ENCODE results near the gene LIN28B. TPM values are rescaled to one million over a fixed set of nuclear protein-coding genes. Genes with fewer than 3 reads are reported as not detected.

LIN28B gene, protein sequence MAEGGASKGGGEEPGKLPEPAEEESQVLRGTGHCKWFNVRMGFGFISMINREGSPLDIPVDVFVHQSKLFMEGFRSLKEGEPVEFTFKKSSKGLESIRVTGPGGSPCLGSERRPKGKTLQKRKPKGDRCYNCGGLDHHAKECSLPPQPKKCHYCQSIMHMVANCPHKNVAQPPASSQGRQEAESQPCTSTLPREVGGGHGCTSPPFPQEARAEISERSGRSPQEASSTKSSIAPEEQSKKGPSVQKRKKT
- total RNA-seq = 1 to 10 TPM in 1 of 9 donors, under 1 TPM in 2, not detected in 6; 0.08 to 8.7 (median 0.14) TPM
- polyA plus RNA-seq = under 1 TPM in 2 of 3 donors, not detected in 1; 0.08 to 0.09 TPM
- long read RNA-seq, donor 1 = 0 reads
- long read RNA-seq, donor 2, full-length matches to known transcripts = 1 of 1 reads
- long read RNA-seq, donor 2, partial matches to known transcripts = 0 of 1 reads
- long read RNA-seq, donor 2, other reads (novel, unspliced or antisense) = 0 of 1 reads
- long read RNA-seq, donor 3, full-length matches to known transcripts = 1 of 1 reads
- long read RNA-seq, donor 3, partial matches to known transcripts = 0 of 1 reads
- long read RNA-seq, donor 3, other reads (novel, unspliced or antisense) = 0 of 1 reads
- long read RNA-seq, donor 4 = 0 reads
- long read RNA-seq, donor 5 = 0 reads
- long read RNA-seq, donor 6 = 0 reads
- long read RNA-seq, donor 7, full-length matches to known transcripts = 1 of 1 reads
- long read RNA-seq, donor 7, partial matches to known transcripts = 0 of 1 reads
- long read RNA-seq, donor 7, other reads (novel, unspliced or antisense) = 0 of 1 reads
- long read RNA-seq, donor 8, full-length matches to known transcripts = 2 of 2 reads
- long read RNA-seq, donor 8, partial matches to known transcripts = 0 of 2 reads
- long read RNA-seq, donor 8, other reads (novel, unspliced or antisense) = 0 of 2 reads
- long read RNA-seq, donor 9, full-length matches to known transcripts = 1 of 1 reads
- long read RNA-seq, donor 9, partial matches to known transcripts = 0 of 1 reads
- long read RNA-seq, donor 9, other reads (novel, unspliced or antisense) = 0 of 1 reads
- long read RNA-seq, donor 10, full-length matches to known transcripts = 1 of 1 reads
- long read RNA-seq, donor 10, partial matches to known transcripts = 0 of 1 reads
- long read RNA-seq, donor 10, other reads (novel, unspliced or antisense) = 0 of 1 reads

DNA sequence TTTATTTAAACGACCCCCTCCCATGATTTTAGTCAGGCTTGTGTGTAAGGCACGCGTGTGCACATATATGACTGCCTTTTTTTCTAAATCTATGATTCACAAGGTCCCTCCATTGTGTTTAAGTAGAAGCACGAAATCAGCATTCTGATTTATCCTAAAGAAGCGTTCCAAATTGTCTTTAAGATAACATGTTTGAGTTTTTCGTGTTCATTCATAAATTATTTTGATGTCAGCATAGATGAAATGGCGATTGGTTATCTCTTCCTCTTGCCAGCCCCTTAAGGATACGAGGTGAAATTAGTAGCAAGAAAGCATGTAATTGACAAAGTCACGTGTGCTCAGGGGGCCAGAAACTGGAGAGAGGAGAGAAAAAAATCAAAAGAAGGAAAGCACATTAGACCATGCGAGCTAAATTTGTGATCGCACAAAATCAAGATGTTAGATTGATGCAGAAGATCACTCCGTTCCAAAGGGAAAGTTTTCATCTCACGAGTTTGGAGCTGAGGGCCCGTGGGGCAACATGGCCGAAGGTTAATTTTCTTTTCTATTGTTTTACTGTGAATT is at the start of gene LIN28B:
LIN28B (plus strand) TSS at position 377 of the 564 bp plus-strand sequence; CDS start at position 521, 144 bp downstream.
- Histone ChIP-seq H3K9me3 (replicated peaks in 1 of 3) (peaks cover 0 to under 1% (median 0%) of the 10 kb centered on the region in 3 donors), H3K36me3 (replicated peaks in 1 of 2) (no peaks in the 10 kb centered on the region), H3K4me3 (no peak within 1 kb of the TSS), H3K27ac (no peak within 1 kb of the TSS), H3K4me1 (replicated peaks in 1 of 2) (no peaks in the 10 kb centered on the region), H3K27me3 (peaks cover 87% of the 10 kb centered on the region)
- intact Hi-C loops (cut with DNase I) = no loop called here
- 7 to 12% (median 10%) methylated on average over 15 of the region's 15 CpGs for WGBS, 4 donors
- TF ChIP-seq, protein P1, sequence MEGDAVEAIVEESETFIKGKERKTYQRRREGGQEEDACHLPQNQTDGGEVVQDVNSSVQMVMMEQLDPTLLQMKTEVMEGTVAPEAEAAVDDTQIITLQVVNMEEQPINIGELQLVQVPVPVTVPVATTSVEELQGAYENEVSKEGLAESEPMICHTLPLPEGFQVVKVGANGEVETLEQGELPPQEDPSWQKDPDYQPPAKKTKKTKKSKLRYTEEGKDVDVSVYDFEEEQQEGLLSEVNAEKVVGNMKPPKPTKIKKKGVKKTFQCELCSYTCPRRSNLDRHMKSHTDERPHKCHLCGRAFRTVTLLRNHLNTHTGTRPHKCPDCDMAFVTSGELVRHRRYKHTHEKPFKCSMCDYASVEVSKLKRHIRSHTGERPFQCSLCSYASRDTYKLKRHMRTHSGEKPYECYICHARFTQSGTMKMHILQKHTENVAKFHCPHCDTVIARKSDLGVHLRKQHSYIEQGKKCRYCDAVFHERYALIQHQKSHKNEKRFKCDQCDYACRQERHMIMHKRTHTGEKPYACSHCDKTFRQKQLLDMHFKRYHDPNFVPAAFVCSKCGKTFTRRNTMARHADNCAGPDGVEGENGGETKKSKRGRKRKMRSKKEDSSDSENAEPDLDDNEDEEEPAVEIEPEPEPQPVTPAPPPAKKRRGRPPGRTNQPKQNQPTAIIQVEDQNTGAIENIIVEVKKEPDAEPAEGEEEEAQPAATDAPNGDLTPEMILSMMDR (IDR thresholded peaks at IDR 0.05) = no peak
- no peak for TF ChIP-seq POLR2A (IDR thresholded peaks at IDR 0.05)
- no peak for DNase-seq

GRCh38 chr6:104908031-104908887 is 48.6 kb upstream of the LIN28B start:
- Histone ChIP-seq H3K36me3 (replicated peaks in 1 of 2) (no peaks in the 10 kb centered on the region), H3K27me3 (no peaks in the 10 kb centered on the region), H3K9me3 (replicated peaks in 1 of 3) (no peaks in the 10 kb centered on the region), H3K27ac (no peak overlapping the region), H3K4me3 (no peak overlapping the region), H3K4me1 (replicated peaks in 1 of 2) (no peaks in the 10 kb centered on the region)
- DNase-seq = no peak
- TF ChIP-seq, protein P1 (IDR thresholded peaks at IDR 0.05) = no peak
- TF ChIP-seq POLR2A (IDR thresholded peaks at IDR 0.05) = no peak
- intact Hi-C loops (cut with DNase I) = no loop called here
- WGBS, 4 donors = 79 to 87% (median 83%) methylated on average over 6 of the region's 6 CpGs

DNA sequence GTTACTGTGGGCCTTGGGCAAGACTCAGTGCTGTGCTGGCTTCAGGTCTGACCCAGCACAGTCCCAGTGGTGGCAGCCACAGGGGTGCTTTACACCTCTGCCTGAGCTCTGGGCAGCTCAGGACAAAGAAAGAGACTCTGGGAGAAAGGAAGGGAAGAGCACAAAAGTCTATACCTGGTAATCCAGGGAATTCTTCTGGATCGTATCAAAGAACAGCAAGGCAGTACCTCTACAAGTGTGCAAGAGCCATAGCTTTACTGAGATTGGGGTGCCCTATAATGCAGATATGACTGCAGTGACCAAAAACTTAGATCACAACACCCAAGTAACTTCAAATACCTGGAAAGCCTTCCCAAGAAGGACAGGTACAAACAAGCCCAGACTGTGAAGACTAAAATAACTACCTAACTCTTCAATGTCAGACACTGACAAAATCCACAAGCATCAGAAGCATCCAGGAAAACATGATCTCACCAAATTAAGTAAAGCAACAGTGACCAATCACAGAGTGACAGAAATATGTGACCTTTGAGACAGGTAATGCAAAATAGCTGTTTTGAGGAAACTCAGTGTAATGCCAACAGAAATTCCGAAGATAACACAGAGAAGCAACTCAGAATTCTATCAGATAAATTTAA is 47.9 kb upstream of the LIN28B start:
- no peaks in the 10 kb centered on the region for H3K4me1 ChIP-seq (replicated peaks in 1 of 2)
- H3K9me3 ChIP-seq (replicated peaks in 1 of 3) = no peaks in the 10 kb centered on the region
- DNase-seq = no peak
- H3K27me3 ChIP-seq = no peaks in the 10 kb centered on the region
- no peaks in the 10 kb centered on the region for H3K36me3 ChIP-seq (replicated peaks in 1 of 2)
- 75 to 87% (median 77%) methylated on average over 2 of the region's 2 CpGs for WGBS, 4 donors
- H3K27ac ChIP-seq = no peak overlapping the region
- TF ChIP-seq, protein P1 (IDR thresholded peaks at IDR 0.05) = no peak
- TF ChIP-seq POLR2A (IDR thresholded peaks at IDR 0.05) = no peak
- intact Hi-C loops (cut with DNase I) = no loop called here
- no peak overlapping the region for H3K4me3 ChIP-seq

Data from adrenal gland (tissue), 19 donors.